Embryonic facial prominence (tissue), 1 donor: ENCODE data around the gene SHISA9.

Experiments
- DNase-seq: peaks from one replicate; pipeline ENCODE4 v3.0.0-alpha.2; 2016; ENCODE audit errors: extremely low spot score

Gene SHISA9

DNA sequence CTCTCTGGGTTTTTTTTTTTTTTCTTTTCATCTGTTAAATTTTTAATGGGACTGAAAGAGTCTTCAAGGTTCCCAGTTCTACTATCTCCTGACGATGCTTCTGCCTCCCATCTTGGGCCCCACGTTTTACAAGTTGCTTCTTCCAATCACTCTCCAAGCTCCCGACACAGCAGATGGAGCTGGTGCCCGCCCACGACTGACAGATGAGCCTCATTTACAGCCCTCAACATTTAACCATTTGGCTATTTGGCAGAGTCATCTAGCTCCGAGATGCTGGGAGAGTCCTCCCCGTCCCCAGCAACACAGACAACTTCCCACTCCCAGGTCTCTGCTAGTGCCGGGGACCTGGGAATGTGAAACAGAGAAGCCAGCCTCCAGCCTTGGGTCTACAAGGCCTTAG lies 276.9 kb downstream of the SHISA9 start:
- no peak for DNase-seq

GRCh38 chr16:13181432-13181831 lies 280.0 kb downstream of the SHISA9 start:
- DNase-seq, result no peak

DNA sequence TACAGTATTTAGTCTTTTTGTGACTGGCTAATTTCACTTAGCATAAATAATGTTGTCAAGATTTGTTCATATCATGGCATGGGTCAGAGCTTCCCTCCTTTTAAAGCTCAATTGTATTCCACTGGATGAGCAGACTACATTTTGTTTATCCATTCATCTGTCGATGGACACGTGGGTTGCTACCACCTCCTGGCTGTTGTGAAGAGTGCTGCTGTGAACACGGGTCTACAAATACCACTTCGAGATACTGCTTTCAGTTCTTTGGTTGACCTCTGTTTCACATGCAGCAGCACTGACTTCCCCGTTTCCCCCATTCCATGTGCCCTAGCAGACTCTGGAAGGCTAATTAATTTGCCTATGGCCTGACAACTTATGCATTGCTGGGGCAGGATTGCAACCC lies 285.4 kb downstream of the SHISA9 start:
- DNase-seq, result no peak

DNA sequence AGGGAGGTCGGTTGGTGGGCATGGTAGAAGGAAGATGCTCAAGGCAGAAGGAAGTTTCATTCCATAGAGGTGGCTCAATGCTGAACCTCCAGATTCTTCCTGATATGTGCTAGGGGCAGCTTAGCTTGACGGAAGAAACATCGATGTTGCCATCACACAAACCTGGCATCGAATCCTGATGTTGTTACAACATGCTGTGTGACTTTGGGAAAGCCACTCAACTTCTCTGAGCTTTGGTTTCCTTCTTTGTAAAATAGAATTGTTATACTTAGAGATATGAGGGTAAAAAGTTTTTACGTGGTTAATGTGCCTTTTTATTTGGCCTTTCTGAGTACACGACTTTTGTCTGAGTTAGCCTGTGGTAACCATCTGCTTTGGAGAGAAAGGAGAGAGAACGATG lies 287.9 kb downstream of the SHISA9 start:
- no peak for DNase-seq

DNA sequence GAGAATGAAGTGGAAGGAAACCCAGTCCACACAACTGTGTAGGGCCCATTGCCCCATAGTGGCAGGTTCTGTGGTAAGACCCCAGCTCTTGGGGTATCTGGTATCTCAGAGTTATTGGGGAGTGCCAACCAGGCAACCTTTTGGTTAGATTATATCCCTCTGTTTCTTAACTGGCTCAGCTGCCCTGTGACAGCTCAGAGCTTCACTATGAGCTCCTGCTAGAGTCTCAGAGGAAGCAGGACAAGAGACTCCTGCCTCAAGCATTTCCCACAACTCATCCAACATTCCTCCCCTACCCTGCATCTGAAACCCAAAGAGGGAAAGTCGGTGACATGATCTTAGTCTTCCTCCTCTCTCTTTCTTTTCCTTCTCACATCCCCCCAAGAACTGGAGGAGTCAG lies 292.3 kb downstream of the SHISA9 start:
- DNase-seq, result no peak

GRCh38 chr16:13194766-13195165 lies 293.4 kb downstream of the SHISA9 start:
- DNase-seq, result no peak

DNA sequence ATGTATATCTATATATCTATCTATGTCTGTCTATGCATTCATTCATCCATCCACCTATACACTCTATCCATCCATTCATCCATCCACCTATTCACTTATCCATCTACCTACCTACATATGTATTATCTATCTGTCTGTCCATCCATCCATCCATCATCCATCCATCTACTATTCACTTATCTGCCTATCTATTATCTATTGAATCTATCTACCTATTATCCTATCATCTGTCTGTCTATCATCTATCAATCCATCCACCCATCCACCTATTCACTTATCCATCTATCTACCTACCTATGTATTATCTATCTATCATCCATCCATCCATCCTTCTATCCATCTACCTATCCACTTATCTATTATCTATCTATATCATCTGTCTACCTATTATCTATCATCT lies 302.3 kb downstream of the SHISA9 start:
- DNase-seq, result no peak

DNA sequence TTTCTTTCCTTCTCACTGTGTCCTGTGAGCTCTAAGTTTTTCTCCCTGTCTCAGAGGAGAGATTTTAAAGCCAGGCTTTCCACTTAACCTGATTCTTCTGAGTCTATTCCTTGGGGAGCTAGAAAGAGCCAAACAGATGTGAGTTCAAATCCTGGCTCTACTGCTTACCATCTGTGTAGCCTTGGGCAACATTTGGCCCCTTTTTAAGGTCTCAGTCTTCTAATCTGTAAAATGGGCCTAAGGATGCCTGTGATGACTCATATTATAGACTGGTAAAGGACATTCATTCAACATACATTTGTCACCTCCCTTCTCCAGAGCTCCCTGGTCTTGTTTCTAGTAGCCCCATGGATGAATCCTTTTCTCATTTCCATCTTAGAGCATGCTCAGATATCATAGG lies 304.0 kb downstream of the SHISA9 start:
- DNase-seq, result no peak

DNA sequence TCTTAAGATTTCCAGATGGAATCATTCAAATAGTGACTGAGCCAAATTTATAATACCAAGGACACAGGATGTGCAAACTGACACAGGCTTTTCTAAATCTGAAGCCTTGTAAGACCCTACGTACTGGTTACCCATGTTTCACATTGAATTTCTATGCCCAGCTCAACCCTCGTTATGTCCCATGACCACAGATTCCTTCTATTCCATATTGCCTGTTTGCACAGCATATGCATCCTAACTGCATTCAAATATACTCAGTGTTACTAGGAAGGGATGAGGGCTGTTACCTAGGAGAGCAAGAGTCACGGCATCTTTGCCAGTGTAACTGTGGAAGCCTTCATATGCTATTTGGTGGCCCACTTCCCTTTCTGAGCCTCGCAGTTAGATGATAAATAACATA lies 305.2 kb downstream of the SHISA9 start:
- DNase-seq, result no peak

DNA sequence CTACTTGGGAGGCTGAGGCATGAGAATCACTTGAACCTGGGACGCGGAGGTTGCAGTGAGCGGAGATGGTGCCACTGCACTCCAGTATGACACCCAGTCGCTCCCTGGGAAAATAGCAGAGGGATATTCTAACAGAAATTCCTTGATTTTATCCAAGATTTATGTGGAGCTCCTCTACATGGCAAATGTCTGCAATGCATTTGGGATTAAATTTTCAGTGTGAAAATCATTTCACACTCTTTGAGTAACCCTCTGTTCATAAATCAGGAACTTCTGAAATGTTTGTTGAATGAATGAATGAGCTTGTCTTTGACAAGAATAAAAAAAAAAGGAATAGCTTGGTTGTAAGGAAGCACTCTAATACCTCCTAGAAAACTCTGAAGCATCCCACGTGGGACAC lies 305.8 kb downstream of the SHISA9 start:
- DNase-seq, result no peak

DNA sequence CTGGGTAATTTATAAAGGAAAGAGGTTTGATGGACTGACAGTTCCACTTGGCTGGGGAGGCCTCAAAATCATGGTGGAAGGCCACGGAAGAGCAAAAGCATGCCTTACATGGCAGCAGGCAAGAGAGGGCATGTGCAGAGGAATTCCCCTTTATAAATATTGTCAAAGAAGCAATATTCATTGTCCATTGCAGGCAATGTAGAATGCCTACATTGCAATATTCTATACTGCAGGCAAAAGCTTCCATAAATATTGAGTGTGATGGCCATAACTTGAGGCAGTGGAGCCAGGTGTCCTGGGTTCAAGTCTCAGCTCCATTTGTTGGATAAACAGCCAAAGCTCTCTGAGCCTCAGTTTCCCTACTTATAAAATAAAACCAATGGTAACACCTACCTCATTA lies 322.3 kb downstream of the SHISA9 start:
- DNase-seq, result no peak

- no peak for DNase-seq
Measured at GRCh38 chr16:13229039-13229438, 327.6 kb downstream of the SHISA9 start.

DNA sequence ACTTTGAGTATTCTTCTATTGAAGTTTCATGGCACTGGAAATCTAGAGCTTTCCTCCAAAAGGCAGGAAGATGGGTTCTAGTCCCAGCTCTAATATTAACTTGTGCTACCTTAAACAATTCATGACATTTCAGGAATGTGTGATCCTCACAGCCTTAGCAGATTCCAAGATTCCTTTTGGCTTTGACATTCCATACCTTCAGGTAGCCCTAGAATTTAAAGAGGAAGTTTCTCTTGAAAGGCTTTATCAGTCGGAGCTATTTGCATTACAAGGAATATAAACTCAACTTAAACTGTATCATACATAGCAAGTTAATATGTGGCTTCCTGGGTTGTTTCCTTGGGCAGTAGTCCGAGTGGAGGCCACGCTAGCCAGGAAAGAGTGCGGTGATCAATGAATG lies 330.0 kb downstream of the SHISA9 start:
- DNase-seq, result no peak

DNA sequence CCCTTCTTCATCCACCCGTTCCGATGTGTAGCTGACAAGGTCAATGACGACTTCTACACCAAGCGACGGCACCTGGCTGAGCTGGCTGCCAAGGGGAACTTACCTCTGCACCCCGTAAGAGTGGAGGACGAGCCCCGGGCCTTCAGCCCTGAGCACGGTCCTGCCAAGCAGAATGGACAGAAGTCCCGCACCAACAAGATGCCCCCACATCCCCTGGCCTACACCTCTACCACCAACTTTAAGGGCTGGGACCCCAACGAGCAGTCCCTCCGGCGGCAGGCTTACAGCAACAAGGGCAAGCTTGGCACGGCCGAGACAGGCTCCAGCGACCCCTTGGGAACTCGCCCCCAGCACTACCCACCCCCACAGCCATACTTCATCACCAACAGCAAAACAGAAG lies 333.6 kb downstream of the SHISA9 start:
- DNase-seq, result no peak

DNA sequence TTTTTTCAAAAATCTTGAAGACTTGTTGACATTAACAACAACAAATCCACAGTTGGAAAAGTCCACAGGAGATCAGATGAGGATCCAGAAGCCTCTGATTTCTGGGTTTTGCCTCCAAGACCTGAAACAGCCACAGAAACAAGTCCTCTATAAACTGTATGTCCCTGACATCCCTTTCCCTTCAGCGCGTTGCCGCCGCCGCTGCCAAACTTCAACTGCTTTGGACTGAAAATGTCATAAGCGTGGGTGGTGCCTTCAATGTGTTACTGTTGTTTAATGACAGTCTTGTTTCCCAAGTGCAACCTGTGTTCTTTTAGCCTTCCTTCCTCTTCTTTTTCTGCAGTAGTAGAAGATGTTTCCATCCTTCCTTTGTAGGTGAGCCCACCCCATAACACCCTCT lies 334.9 kb downstream of the SHISA9 start:
- no peak for DNase-seq

- DNase-seq, result no peak
Measured at GRCh38 chr16:13238182-13238581, 336.8 kb downstream of the SHISA9 start.

- no peak for DNase-seq
Measured at GRCh38 chr16:13242201-13242600, 340.8 kb downstream of the SHISA9 start.

DNA sequence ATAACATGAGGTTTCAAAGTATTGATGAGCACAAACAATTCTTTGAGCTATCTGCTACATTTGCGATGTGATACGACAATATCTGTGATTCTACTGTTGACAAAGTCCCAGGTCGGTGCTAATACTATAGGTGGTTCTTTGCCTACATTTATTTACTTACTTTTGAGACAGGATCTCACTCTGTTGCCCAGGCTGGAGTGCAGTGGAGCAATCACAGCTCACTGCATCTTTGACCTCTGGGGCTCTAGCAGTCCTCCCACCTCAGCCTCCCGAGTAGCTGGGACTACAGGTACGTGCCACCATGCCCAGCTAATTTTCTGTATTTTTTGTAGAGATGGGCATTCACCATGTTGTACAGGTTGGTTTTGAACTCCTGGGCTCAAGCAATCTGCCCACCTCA lies 343.4 kb downstream of the SHISA9 start:
- DNase-seq, result no peak

DNA sequence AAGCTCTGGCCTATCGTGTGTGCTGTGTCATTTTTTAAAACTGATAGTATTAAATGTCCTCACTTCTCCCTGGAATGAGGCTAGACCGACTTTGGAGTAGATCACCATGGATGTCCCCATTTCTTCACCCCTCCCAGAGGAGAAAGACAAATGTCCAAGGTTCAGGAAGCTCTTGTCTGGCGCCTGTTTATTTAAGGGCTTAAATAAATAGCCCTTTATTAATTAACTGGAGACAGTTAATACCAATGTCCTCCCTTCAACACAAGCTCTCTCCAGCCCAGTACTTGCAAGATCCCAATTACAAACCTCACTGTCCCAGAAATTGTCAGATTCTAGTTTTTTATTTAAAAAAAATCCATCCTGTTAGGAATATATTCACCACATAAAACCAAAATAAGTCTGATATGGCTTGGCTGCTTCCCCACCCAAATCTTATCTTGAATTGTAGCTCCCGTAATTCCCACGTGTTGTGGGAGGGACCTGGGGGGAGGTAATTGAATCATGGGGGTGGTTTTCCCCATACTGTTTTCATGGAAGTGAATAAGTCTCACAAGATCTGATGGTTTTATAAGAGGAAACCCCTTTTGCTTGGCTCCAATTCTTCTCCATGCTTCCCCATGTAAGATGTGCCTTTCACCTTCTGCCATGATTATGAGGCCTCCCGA lies 344.4 kb downstream of the SHISA9 start:
- no peak for DNase-seq

DNA sequence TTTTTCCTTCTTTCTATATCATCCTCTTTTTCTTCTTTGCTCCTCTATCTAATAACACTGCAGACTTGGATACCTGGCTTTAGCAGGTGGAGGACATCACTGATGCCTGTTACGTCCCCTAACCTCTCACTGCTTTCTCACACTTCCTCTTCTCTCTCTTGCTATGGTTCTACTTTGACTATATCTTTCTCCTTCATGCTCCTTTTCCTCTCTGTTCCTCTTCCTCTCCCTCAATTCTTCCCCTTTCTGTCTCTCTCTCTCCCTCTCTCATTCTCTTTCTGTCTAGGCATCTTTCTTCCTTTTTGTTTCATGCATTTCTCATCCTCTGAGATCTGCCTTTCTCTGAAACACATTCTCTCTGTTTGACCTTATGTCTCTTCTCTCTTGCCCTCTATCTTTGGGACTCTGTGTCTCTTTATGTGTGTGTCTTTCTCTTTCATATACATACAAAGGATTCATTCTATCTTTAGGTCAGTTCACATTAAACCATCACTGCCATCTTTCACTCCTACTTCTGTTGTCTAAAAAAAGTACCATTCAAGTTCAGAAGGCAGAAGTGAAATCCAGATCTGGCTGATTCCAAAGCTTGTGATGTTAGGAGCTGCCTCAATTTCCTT lies 353.7 kb downstream of the SHISA9 start:
- no peak for DNase-seq

DNA sequence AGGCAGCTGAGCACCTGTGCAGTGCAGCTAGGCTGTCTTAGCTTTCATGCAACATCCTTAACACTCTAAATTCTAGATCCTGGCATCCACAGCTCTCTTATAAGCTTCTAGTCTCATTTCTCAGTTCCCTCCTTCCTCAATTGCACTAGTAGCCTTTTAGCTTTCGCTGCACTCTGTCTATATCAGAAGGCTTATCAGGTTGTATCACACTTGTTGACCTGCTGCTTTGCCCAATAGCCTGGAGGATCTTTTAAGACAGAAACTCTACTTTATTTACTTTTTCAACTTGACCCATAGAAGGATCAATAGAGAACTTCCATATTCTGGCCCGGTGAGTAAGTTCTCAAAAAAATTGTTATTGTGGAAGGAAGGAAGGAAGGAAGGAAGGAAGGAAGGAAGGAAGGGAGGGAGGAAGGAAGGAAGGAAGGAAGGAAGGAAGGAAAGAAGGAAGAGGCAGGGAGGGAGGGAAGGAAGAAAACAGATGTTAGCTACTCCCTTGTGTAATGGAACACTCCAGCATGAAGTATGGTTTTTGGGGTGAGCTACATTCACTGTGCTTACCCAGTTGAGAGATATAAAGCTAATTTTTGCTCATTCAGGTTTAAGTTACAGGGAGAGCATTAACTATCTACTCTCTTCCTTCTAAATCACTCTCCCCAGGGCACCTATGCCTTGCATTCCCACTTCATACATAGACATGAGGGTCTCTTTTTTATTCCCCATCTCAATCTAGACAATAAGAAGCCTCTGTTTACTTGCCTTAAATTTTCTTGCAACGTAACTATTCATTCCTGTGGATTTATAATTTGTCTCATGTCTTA lies 361.1 kb downstream of the SHISA9 start:
- no peak for DNase-seq

DNA sequence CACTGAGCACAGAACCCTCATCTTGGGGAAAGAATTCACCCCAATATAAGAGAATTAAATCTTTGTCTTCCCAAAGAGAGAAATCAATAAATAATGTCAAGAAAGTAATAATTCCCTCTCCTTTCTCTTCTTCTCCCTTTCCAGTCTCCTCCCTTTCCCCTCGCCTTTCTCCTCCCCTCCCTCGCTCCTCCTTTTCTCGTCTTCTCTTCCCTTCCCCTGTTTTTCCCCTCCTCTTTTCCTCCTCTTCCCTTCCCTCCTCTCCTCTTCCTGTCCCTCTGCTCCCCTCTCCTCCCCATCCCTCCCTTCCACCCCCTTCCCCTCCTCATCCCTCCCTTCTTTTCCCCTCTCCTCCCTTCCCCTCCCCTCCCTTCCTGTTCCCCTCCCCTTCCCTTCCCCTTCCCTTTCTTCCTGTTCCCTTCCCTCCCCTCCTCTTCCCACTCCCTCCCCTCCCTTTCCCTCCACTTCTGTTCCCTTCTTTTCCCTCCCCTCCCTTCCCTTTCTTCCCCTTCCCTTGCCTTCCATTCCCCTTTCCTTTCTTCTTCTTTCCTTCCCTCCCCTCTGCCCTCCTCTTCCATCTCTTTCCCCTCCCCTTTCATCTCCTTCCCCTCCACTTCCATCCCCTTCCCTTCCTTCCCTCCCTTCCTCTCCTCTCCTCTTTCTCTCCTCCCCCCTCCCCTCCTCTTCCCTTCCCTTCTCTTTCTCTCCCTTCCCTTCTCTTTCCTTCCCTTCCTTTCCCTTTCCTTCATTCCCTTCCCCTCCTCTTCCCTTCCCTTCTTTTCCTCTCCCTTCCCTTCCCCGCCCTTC lies 363.6 kb downstream of the SHISA9 start:
- no peak for DNase-seq
